HCT116 (cell line): Measurements from ENCODE around the gene GTF2I. TPM values are rescaled to one million over a fixed set of nuclear protein-coding genes. Genes with fewer than 3 reads are reported as not detected.
"Not testable (repeated sequence)": the region's sequence is repeated elsewhere in the genome, so short reads cannot be mapped to it uniquely, and the experiment has no call there.

Source experiments
- ATAC-seq: fragments of 200-7000 bp; cut with Tn5 transposase; 2 replicates; pipeline ENCODE4 v1.9.1; 2020; ENCODE audit warnings: mild to moderate bottlenecking, moderate library complexity
- BruUV-seq: library from RNA; stranded (reverse); fragments of 400-500 nt; replicated peaks from 2 replicates; lab custom pipeline; 2021; lab: Mats Ljungman, UMichigan
- CTCF ChIA-PET: fragments of 300-600 bp; sonication (Branson Sonifier 250); formaldehyde crosslinking; loops from one replicate; lab custom pipeline; 2021; ENCODE audit warnings: antibody characterized with exemption; lab: Charles Lee
- POLR2A ChIA-PET: fragments of 300-600, 350-600 bp; sonication (Branson Sonifier 250); formaldehyde crosslinking; loops from one replicate; lab custom pipeline; 2021; ENCODE audit warnings: antibody characterized with exemption; lab: Charles Lee
- RAD21 ChIA-PET, 2 experiments: fragments of 300-600 bp; sonication (Branson Sonifier 250); formaldehyde crosslinking; loops; one replicate each; lab custom pipeline; 2023; ENCODE audit warnings: low total read pairs in 2 of 2; ENCODE audit not compliant: uncharacterized antibody in 2 of 2, unreplicated experiment in 2 of 2, low non-redundant PET in 1 of 2; lab: Charles Lee
- DNase-seq: peaks from one replicate; pipeline ENCODE4 v3.0.0-alpha.2; 2010; ENCODE audit warnings: low read depth, low spot score
- H2AFZ ChIP-seq: fragments of 200-600 bp; shearing (Covaris generic), sonication (generic); 2 replicates; pipeline ENCODE4 v1.6.1; 2017; ENCODE audit warnings: low read depth, mixed run types, mixed read lengths, antibody characterized with exemption, low read length; ENCODE audit not compliant: poor library complexity, severe bottlenecking
- H3K27ac ChIP-seq: 2 replicates; pipeline ENCODE4 v1.5.1; 2012; ENCODE audit warnings: low read depth, low read length
- H3K27me3 ChIP-seq: fragments of 200-600 bp; sonication (generic); 2 replicates; pipeline ENCODE4 v1.6.1; 2016; ENCODE audit warnings: mixed run types, low read length, mixed read lengths; ENCODE audit not compliant: insufficient read depth
- H3K36me3 ChIP-seq, 2 experiments: fragments of 200-500 bp in 1 of 2; fragments of 200-600 bp in 1 of 2; sonication (Bioruptor generic) in 1 of 2; sonication (generic) in 1 of 2; 2 replicates each; pipeline versions ENCODE4 v1.5.1 to v1.6.1; 2014 to 2016; ENCODE audit warnings: low read length in 2 of 2, inconsistent platforms in 1 of 2, mixed read lengths in 1 of 2, mixed run types in 1 of 2; ENCODE audit not compliant: insufficient read depth in 2 of 2, control insufficient read depth in 1 of 2
- H3K4me1 ChIP-seq, 2 experiments: fragments of 200-600 bp in 1 of 2; sonication (generic) in 1 of 2; 2 replicates each; pipeline versions ENCODE4 v1.5.1 to v1.6.1; 2012 to 2017; ENCODE audit warnings: low read length in 2 of 2, inconsistent platforms in 1 of 2, mild to moderate bottlenecking in 1 of 2, mixed read lengths in 1 of 2, mixed run types in 1 of 2, moderate library complexity in 1 of 2; ENCODE audit not compliant: insufficient read depth in 2 of 2, control insufficient read depth in 1 of 2
- H3K4me2 ChIP-seq: fragments of 200-600 bp; sonication (generic); 2 replicates; pipeline ENCODE4 v1.6.1; 2017; ENCODE audit warnings: mixed run types, low read length, mixed read lengths
- H3K4me3 ChIP-seq, 2 experiments: fragments of 200-600 bp in 1 of 2; sonication (generic) in 1 of 2; replicated peaks in 1 of 2; 2 replicates each; pipeline ENCODE4 v1.5.1; 2011 to 2016; ENCODE audit warnings: low read length in 2 of 2, control low read depth in 1 of 2, low read depth in 1 of 2, mild to moderate bottlenecking in 1 of 2, mixed read lengths in 1 of 2, mixed run types in 1 of 2
- H3K79me2 ChIP-seq: fragments of 200-600 bp; sonication (generic); 2 replicates; pipeline ENCODE4 v1.6.1; 2017; ENCODE audit warnings: mild to moderate bottlenecking, mixed run types, low read length, moderate library complexity, mixed read lengths; ENCODE audit not compliant: insufficient read depth
- H3K9ac ChIP-seq: fragments of 200-600 bp; sonication (generic); 2 replicates; pipeline ENCODE4 v1.6.1; 2016; ENCODE audit warnings: low read length, mixed read lengths
- H3K9me2 ChIP-seq: fragments of 200-600 bp; sonication (generic), shearing (Covaris generic); 2 replicates; pipeline ENCODE4 v1.6.1; 2017; ENCODE audit warnings: mixed run types, mild to moderate bottlenecking, moderate library complexity; ENCODE audit not compliant: insufficient read depth
- H3K9me3 ChIP-seq, 2 experiments: fragments of 200-500 bp in 1 of 2; fragments of 200-600 bp in 1 of 2; sonication (Bioruptor generic) in 1 of 2; sonication (generic) in 1 of 2; 2 replicates each; pipeline ENCODE4 v1.6.1; 2014 to 2017; ENCODE audit warnings: low read length in 2 of 2, mixed read lengths in 2 of 2, inconsistent platforms in 1 of 2, low read depth in 1 of 2, mild to moderate bottlenecking in 1 of 2, mixed run types in 1 of 2, moderate library complexity in 1 of 2; ENCODE audit not compliant: control insufficient read depth in 1 of 2, insufficient read depth in 1 of 2
- H4K20me1 ChIP-seq: fragments of 200-600 bp; sonication (generic), shearing (Covaris generic); 2 replicates; pipeline ENCODE4 v1.6.1; 2017; ENCODE audit warnings: mixed run types, mild to moderate bottlenecking, moderate library complexity; ENCODE audit not compliant: insufficient read depth
- CEBPB ChIP-seq: IDR thresholded peaks from 2 replicates; pipeline ENCODE4 v1.6.1; 2012; ENCODE audit warnings: low read depth
- EGR1 ChIP-seq: IDR thresholded peaks from 2 replicates; pipeline ENCODE4 v1.6.1; 2012; ENCODE audit warnings: low read depth
- FOSL1 ChIP-seq: IDR thresholded peaks from 2 replicates; pipeline ENCODE4 v1.6.1; 2012; ENCODE audit warnings: low read depth
- SRF ChIP-seq: IDR thresholded peaks from 2 replicates; pipeline ENCODE4 v1.6.1; 2012; ENCODE audit warnings: low read depth
- YY1 ChIP-seq: IDR thresholded peaks from 2 replicates; pipeline ENCODE4 v1.6.1; 2011; ENCODE audit warnings: low read length, low read depth, moderate library complexity, mild to moderate bottlenecking; ENCODE audit not compliant: insufficient replicate concordance; ENCODE audit errors: extremely low read depth
- intact Hi-C: fragments of 100-400 bp; cut with micrococcal nuclease; formaldehyde crosslinking; loops from 2 replicates; pipeline ENCODE4 v1.10.0; 2022
- total RNA-seq: library from RNA; stranded (reverse); gene quantifications from one replicate; pipeline ENCODE4 v1.2.1, GENCODE V29; 2021; ENCODE audit not compliant: unreplicated experiment

GTF2I gene
- total RNA-seq, 1 experiment from 2014 or later: 164 TPM

- Histone ChIP-seq H3K4me1 (peaks cover 5 to 8% of the 10 kb centered on the region in 2 experiments; a peak in 3 of 4 replicates), H2AFZ (no peak overlapping the region), H3K36me3 (peaks cover 4 to 7% of the 10 kb centered on the region in 2 experiments; a peak in 2 of 4 replicates), H3K9me2 (no peaks in the 10 kb centered on the region), H3K4me2 (no peak overlapping the region), H4K20me1 (no peaks in the 10 kb centered on the region), H3K79me2 (peaks cover 99% of the 10 kb centered on the region), H3K27me3 (no peaks in the 10 kb centered on the region), H3K4me3 (no peak overlapping the region), H3K27ac (no peak overlapping the region), H3K9ac (no peak overlapping the region), H3K9me3 (no peaks in the 10 kb centered on the region)
- BruUV-seq: no TSS peak
- ChIA-PET RAD21 (no interaction called here), CTCF (no interaction called here), POLR2A (no interaction called here)
- DNase-seq: no peak
- intact Hi-C loops: no loop called here
- ATAC-seq: no peak
- TF ChIP-seq SRF (no peak), CEBPB (no peak), FOSL1 (no peak), YY1 (no peak), EGR1 (no peak)
Measured at GRCh38 chr7:74665296-74665938, 7.9 kb downstream of the GTF2I start.

GRCh38 chr7:74667013-74667412, 9.5 kb downstream of the GTF2I start:
- H2AFZ ChIP-seq, H3K4me2 ChIP-seq, CTCF ChIA-PET, ATAC-seq, H3K36me3 ChIP-seq, H3K4me3 ChIP-seq, H3K9ac ChIP-seq, intact Hi-C loops, H3K4me1 ChIP-seq, H4K20me1 ChIP-seq, DNase-seq, H3K9me2 ChIP-seq, H3K27ac ChIP-seq, RAD21 ChIA-PET, POLR2A ChIA-PET, H3K9me3 ChIP-seq, BruUV-seq, H3K27me3 ChIP-seq: not testable (repeated sequence)
- H3K79me2 ChIP-seq: peaks cover 99% of the 10 kb centered on the region

- H4K20me1 ChIP-seq, H3K9me3 ChIP-seq, RAD21 ChIA-PET, H3K27ac ChIP-seq, CTCF ChIA-PET, H3K4me3 ChIP-seq, H3K36me3 ChIP-seq, H3K4me2 ChIP-seq, DNase-seq, H3K4me1 ChIP-seq, ATAC-seq, H3K9me2 ChIP-seq, BruUV-seq, H3K27me3 ChIP-seq, H2AFZ ChIP-seq, H3K9ac ChIP-seq, intact Hi-C loops, POLR2A ChIA-PET: not testable (repeated sequence)
- peaks cover 99% of the 10 kb centered on the region for H3K79me2 ChIP-seq
Measured at GRCh38 chr7:74667520-74667919, 10.0 kb downstream of the GTF2I start.
